CD4-positive, alpha-beta memory T cell (primary cell): ENCODE results near the gene PTPN18. TPM values are rescaled to one million over a fixed set of nuclear protein-coding genes. Genes with fewer than 3 reads are reported as not detected.

Experiments used
- CTCF ChIA-PET: fragments of 350-600 bp; sonication (Branson Sonifier 250); formaldehyde crosslinking; loops from one replicate; lab custom pipeline; 2021; ENCODE audit warnings: inconsistent platforms; ENCODE audit not compliant: partially characterized antibody; lab: Charles Lee
- POLR2A ChIA-PET: fragments of 350-600 bp; sonication (Branson Sonifier 250); formaldehyde crosslinking; loops from one replicate; lab custom pipeline; 2021; ENCODE audit not compliant: partially characterized antibody; lab: Charles Lee
- DNase-seq, 5 donors: peaks; one replicate each; pipeline versions ENCODE4 v3.0.0 to v3.0.0-alpha.2; 2020 to 2022; ENCODE audit warnings: mixed read lengths in 1 of 5
- H3K27ac ChIP-seq: one replicate; pipeline ENCODE4 v1.7.0; 2013; ENCODE audit warnings: low read depth, low read length
- H3K27me3 ChIP-seq: 2 replicates; pipeline ENCODE4 v1.7.0; 2013; ENCODE audit warnings: mild to moderate bottlenecking, low read length, moderate library complexity; ENCODE audit not compliant: insufficient read depth
- H3K36me3 ChIP-seq: 2 replicates; pipeline ENCODE4 v1.7.0; 2013; ENCODE audit warnings: mild to moderate bottlenecking, low read length, moderate library complexity; ENCODE audit not compliant: insufficient read depth
- H3K4me1 ChIP-seq: 2 replicates; pipeline ENCODE4 v1.7.0; 2013; ENCODE audit warnings: mild to moderate bottlenecking, low read length, moderate library complexity; ENCODE audit not compliant: insufficient read depth
- H3K4me3 ChIP-seq, 2 donors: one replicate each; pipeline ENCODE4 v1.7.0; 2013; ENCODE audit warnings: low read length in 2 of 2, mild to moderate bottlenecking in 1 of 2
- H3K9me3 ChIP-seq, 2 donors: one replicate each; pipeline ENCODE4 v1.7.0; 2013; ENCODE audit warnings: low read length in 2 of 2, control low read depth in 1 of 2; ENCODE audit not compliant: control insufficient read depth in 1 of 2
- H3K27ac Mint-ChIP-seq, 7 donors: one replicate each; pipeline ENCODE4 v1.8.0; 2020 to 2021; ENCODE audit warnings: mixed read lengths in 7 of 7, mild to moderate bottlenecking in 6 of 7, inconsistent platforms in 3 of 7, moderate library complexity in 3 of 7
- H3K27me3 Mint-ChIP-seq, 2 donors: one replicate each; pipeline ENCODE4 v1.8.0; 2020 to 2021; ENCODE audit warnings: mixed read lengths in 2 of 2
- H3K36me3 Mint-ChIP-seq, 2 donors: one replicate each; pipeline ENCODE4 v1.8.0; 2020 to 2021; ENCODE audit warnings: mixed read lengths in 2 of 2, inconsistent platforms in 1 of 2, mild to moderate bottlenecking in 1 of 2
- H3K4me1 Mint-ChIP-seq, 4 donors: one replicate each; pipeline ENCODE4 v1.8.0; 2020 to 2021; ENCODE audit warnings: mixed read lengths in 4 of 4, mild to moderate bottlenecking in 1 of 4
- H3K4me3 Mint-ChIP-seq, 8 donors: one replicate each; pipeline ENCODE4 v1.8.0; 2020 to 2021; ENCODE audit warnings: mixed read lengths in 8 of 8, mild to moderate bottlenecking in 7 of 8, moderate library complexity in 6 of 8, inconsistent platforms in 3 of 8
- H3K9me3 Mint-ChIP-seq, 8 donors: one replicate each; pipeline ENCODE4 v1.8.0; 2020 to 2021; ENCODE audit warnings: mixed read lengths in 8 of 8, mild to moderate bottlenecking in 5 of 8, inconsistent platforms in 3 of 8, moderate library complexity in 1 of 8
- intact Hi-C: fragments of 100-400 bp; cut with micrococcal nuclease; formaldehyde crosslinking; loops from one replicate; pipeline ENCODE4 v1.15.1; 2023
- polyA plus RNA-seq, 2 donors: library from polyadenylated mRNA; unstranded; fragments of 300-500 nt; fragmentation: Illumina TruSeq; gene quantifications; one replicate each; pipeline ENCODE4 v1.2.3, GENCODE V29; 2021
- total RNA-seq, 2 experiments: library from RNA; stranded (reverse); gene quantifications; one replicate each; pipeline ENCODE4 v1.2.3, GENCODE V29; 2021

Gene PTPN18
- total and polyA plus RNA-seq, 4 experiments from 2014 or later: 30.9 to 67.2 (median 60.5) TPM

- peak overlapping the region; percentile 57 for H3K27ac ChIP-seq
- H3K36me3 Mint-ChIP-seq: peaks cover 9 to 24% of the 10 kb centered on the region in 2 donors
- ChIA-PET CTCF (interaction anchor here (0.8 to 2.1 kb wide), 11 partner anchors 12 to 42 kb away, joined by 3 to 33 read pairs (median 4); partner anchors contain the start of genes IMP4 and PTPN18), POLR2A (interaction anchor here (0.7 to 4.3 kb wide), 5 partner anchors 18 to 31 kb away, joined by 3 to 65 read pairs (median 3); partner anchors contain the start of genes IMP4 and PTPN18)
- no peaks in the 10 kb centered on the region for H3K27me3 ChIP-seq
- H3K4me3 ChIP-seq: peak overlapping the region in 1 of 2 donors; percentile 77
- intact Hi-C loops: loop anchor here (1.0 to 5.0 kb wide), 4 partner anchors 17 to 1119 kb away; partner anchors contain the start of genes GPR148, IMP4, MZT2A and PTPN18
- H3K27ac Mint-ChIP-seq: peak overlapping the region; percentile 78 to 96 (median 89)
- H3K4me1 ChIP-seq: peaks cover 73% of the 10 kb centered on the region
- DNase-seq: no peak
- H3K9me3 ChIP-seq: no peaks in the 10 kb centered on the region
- no peaks in the 10 kb centered on the region for H3K36me3 ChIP-seq
- H3K9me3 Mint-ChIP-seq: no peaks in the 10 kb centered on the region
- peak overlapping the region; percentile 77 to 96 (median 86) for H3K4me3 Mint-ChIP-seq
- H3K4me1 Mint-ChIP-seq: peaks cover 58 to 82% (median 72%) of the 10 kb centered on the region in 4 donors
- H3K27me3 Mint-ChIP-seq: no peaks in the 10 kb centered on the region
Measured at GRCh38 chr2:130372833-130373807, 17.3 kb downstream of the PTPN18 start.

- Histone ChIP-seq H3K4me1 (peaks cover 78% of the 10 kb centered on the region), H3K27me3 (no peaks in the 10 kb centered on the region), H3K9me3 (no peaks in the 10 kb centered on the region), H3K36me3 (no peaks in the 10 kb centered on the region), H3K27ac (no peak overlapping the region), H3K4me3 (no peak overlapping the region)
- Mint-ChIP-seq H3K36me3 (peaks cover 9 to 25% of the 10 kb centered on the region in 2 donors), H3K9me3 (no peaks in the 10 kb centered on the region), H3K27ac (peak overlapping the region; percentile 21 to 90 (median 88)), H3K27me3 (no peaks in the 10 kb centered on the region), H3K4me3 (peak overlapping the region in 7 of 8 donors; percentile 1 to 95 (median 86)), H3K4me1 (peaks cover 60 to 90% (median 76%) of the 10 kb centered on the region in 4 donors)
- intact Hi-C loops: loop anchor here (5.0 kb wide), 2 partner anchors 353 to 1118 kb away; partner anchors contain the start of genes GPR148 and MZT2A
- ChIA-PET POLR2A (interaction anchor here (1.3 to 4.3 kb wide), 3 partner anchors 17 to 31 kb away, joined by 3 to 65 read pairs (median 9); partner anchors contain the start of genes IMP4 and PTPN18), CTCF (interaction anchor here (1.1 to 2.1 kb wide), 5 partner anchors 11 to 43 kb away, joined by 3 to 33 read pairs (median 5); partner anchors contain the start of gene IMP4)
- DNase-seq: no peak
Measured at GRCh38 chr2:130373808-130374365, 18.0 kb downstream of the PTPN18 start.

GRCh38 chr2:130374587-130375290, 18.9 kb downstream of the PTPN18 start:
- no peak overlapping the region for H3K4me3 ChIP-seq
- H3K27me3 Mint-ChIP-seq: no peaks in the 10 kb centered on the region
- POLR2A ChIA-PET: interaction anchor here (1.6 to 4.3 kb wide), 2 partner anchors 16 to 32 kb away, joined by 3 to 65 read pairs; partner anchors contain the start of gene IMP4
- intact Hi-C loops: loop anchor here (5.0 kb wide), 2 partner anchors 353 to 1118 kb away; partner anchors contain the start of genes GPR148 and MZT2A
- H3K4me1 Mint-ChIP-seq: peaks cover 66 to 94% (median 81%) of the 10 kb centered on the region in 4 donors
- no peak for DNase-seq
- H3K4me1 ChIP-seq: peaks cover 78% of the 10 kb centered on the region
- no peak overlapping the region for H3K27ac ChIP-seq
- no peaks in the 10 kb centered on the region for H3K27me3 ChIP-seq
- H3K4me3 Mint-ChIP-seq: peak overlapping the region in 6 of 8 donors; percentile 18 to 95 (median 68)
- no peaks in the 10 kb centered on the region for H3K36me3 ChIP-seq
- no peaks in the 10 kb centered on the region for H3K9me3 ChIP-seq
- H3K9me3 Mint-ChIP-seq: no peaks in the 10 kb centered on the region
- CTCF ChIA-PET: interaction anchor here (0.7 to 2.1 kb wide), 2 partner anchors 15 to 19 kb away, joined by 3 to 17 read pairs; partner anchors contain the start of gene PTPN18
- peaks cover 9 to 28% of the 10 kb centered on the region in 2 donors for H3K36me3 Mint-ChIP-seq
- H3K27ac Mint-ChIP-seq: peak overlapping the region in 6 of 7 donors; percentile 48 to 90 (median 80)

- ChIA-PET CTCF (interaction anchor here (0.7 to 2.2 kb wide), 4 partner anchors 20 to 42 kb away, joined by 3 to 12 read pairs (median 4); partner anchors contain the start of genes IMP4 and PTPN18), POLR2A (interaction anchor here (0.9 to 4.3 kb wide), 3 partner anchors 14 to 33 kb away, joined by 3 to 65 read pairs (median 3); partner anchors contain the start of gene IMP4)
- peaks cover 78% of the 10 kb centered on the region for H3K4me1 ChIP-seq
- DNase-seq: no peak
- no peaks in the 10 kb centered on the region for H3K36me3 ChIP-seq
- H3K4me1 Mint-ChIP-seq: peaks cover 63 to 94% (median 79%) of the 10 kb centered on the region in 4 donors
- H3K27me3 ChIP-seq: no peaks in the 10 kb centered on the region
- intact Hi-C loops: no loop called here
- H3K4me3 Mint-ChIP-seq: peak overlapping the region in 5 of 8 donors; percentile 2 to 71 (median 69)
- no peak overlapping the region for H3K27ac ChIP-seq
- no peak overlapping the region for H3K4me3 ChIP-seq
- H3K9me3 ChIP-seq: no peaks in the 10 kb centered on the region
- H3K27ac Mint-ChIP-seq: peak overlapping the region in 6 of 7 donors; percentile 38 to 90 (median 72)
- peaks cover 13 to 33% of the 10 kb centered on the region in 2 donors for H3K36me3 Mint-ChIP-seq
- H3K9me3 Mint-ChIP-seq: no peaks in the 10 kb centered on the region
- no peaks in the 10 kb centered on the region for H3K27me3 Mint-ChIP-seq
Measured at GRCh38 chr2:130375291-130376266, 19.7 kb downstream of the PTPN18 start.

GRCh38 chr2:130376433-130377293, 20.8 kb downstream of the PTPN18 start:
- peaks cover 69% of the 10 kb centered on the region for H3K4me1 ChIP-seq
- no peaks in the 10 kb centered on the region for H3K9me3 Mint-ChIP-seq
- peak overlapping the region; percentile 61 to 88 (median 80) for H3K27ac Mint-ChIP-seq
- no peaks in the 10 kb centered on the region for H3K27me3 Mint-ChIP-seq
- H3K27ac ChIP-seq: no peak overlapping the region
- CTCF ChIA-PET: interaction anchor here (1.0 to 2.2 kb wide), 4 partner anchors 32 to 44 kb away, joined by 3 to 12 read pairs (median 5); partner anchors contain the start of gene IMP4
- H3K27me3 ChIP-seq: no peaks in the 10 kb centered on the region
- peaks cover 17 to 41% of the 10 kb centered on the region in 2 donors for H3K36me3 Mint-ChIP-seq
- DNase-seq: no peak
- H3K9me3 ChIP-seq: no peaks in the 10 kb centered on the region
- intact Hi-C loops: no loop called here
- H3K4me3 ChIP-seq: no peak overlapping the region
- H3K36me3 ChIP-seq: no peaks in the 10 kb centered on the region
- peak overlapping the region in 5 of 8 donors; percentile 2 to 70 (median 22) for H3K4me3 Mint-ChIP-seq
- POLR2A ChIA-PET: interaction anchor here (0.9 to 4.3 kb wide), 3 partner anchors 13 to 34 kb away, joined by 3 to 65 read pairs (median 23); partner anchors contain the start of gene IMP4
- peaks cover 55 to 92% (median 71%) of the 10 kb centered on the region in 4 donors for H3K4me1 Mint-ChIP-seq
